WERI-Rb-1 (cell line): Measurements from ENCODE around the gene JSRP1.
A peak's percentile ranks its signal among the peaks of the same experiment; 100 is the strongest.

Experiments
- DNase-seq: peaks from one replicate; pipeline ENCODE4 v3.0.0-alpha.2; 2020
- H3K27ac ChIP-seq: fragments of 250-450 bp; sonication (Bioruptor Pico); 2 replicates; pipeline ENCODE4 v1.5.1; 2020; ENCODE audit warnings: mild to moderate bottlenecking, moderate library complexity
- H3K27me3 ChIP-seq: fragments of 250-450 bp; sonication (Bioruptor Pico); 2 replicates; pipeline ENCODE4 v1.5.1; 2021; ENCODE audit warnings: mild to moderate bottlenecking, low read depth, moderate library complexity; ENCODE audit not compliant: insufficient read depth, severe bottlenecking
- H3K36me3 ChIP-seq: fragments of 250-450 bp; sonication (Bioruptor Pico); 2 replicates; pipeline ENCODE4 v1.5.1; 2020; ENCODE audit warnings: mild to moderate bottlenecking, moderate library complexity
- H3K4me3 ChIP-seq: 2 replicates; pipeline ENCODE4 v1.5.1; 2011; ENCODE audit warnings: low read depth, mild to moderate bottlenecking, control low read depth, low read length
- H3K9me3 ChIP-seq: fragments of 250-450 bp; sonication (Bioruptor Pico); 2 replicates; pipeline ENCODE4 v1.5.1; 2021; ENCODE audit warnings: mild to moderate bottlenecking, moderate library complexity; ENCODE audit not compliant: severe bottlenecking
- TF ChIP-seq, protein P1 (sequence below): IDR thresholded peaks from 2 replicates; pipeline ENCODE4 v1.5.1; 2011; ENCODE audit warnings: low read depth, mild to moderate bottlenecking, control low read depth, inconsistent platforms, low read length

Gene JSRP1

GRCh38 chr19:2233601-2234280 lies 22.5 kb downstream of the JSRP1 start:
- H3K27ac ChIP-seq: no peak overlapping the region
- no peak overlapping the region for H3K4me3 ChIP-seq
- H3K36me3 ChIP-seq: peaks cover 74% of the 10 kb centered on the region
- H3K9me3 ChIP-seq: no peaks in the 10 kb centered on the region
- no peaks in the 10 kb centered on the region for H3K27me3 ChIP-seq
- TF ChIP-seq, protein P1, sequence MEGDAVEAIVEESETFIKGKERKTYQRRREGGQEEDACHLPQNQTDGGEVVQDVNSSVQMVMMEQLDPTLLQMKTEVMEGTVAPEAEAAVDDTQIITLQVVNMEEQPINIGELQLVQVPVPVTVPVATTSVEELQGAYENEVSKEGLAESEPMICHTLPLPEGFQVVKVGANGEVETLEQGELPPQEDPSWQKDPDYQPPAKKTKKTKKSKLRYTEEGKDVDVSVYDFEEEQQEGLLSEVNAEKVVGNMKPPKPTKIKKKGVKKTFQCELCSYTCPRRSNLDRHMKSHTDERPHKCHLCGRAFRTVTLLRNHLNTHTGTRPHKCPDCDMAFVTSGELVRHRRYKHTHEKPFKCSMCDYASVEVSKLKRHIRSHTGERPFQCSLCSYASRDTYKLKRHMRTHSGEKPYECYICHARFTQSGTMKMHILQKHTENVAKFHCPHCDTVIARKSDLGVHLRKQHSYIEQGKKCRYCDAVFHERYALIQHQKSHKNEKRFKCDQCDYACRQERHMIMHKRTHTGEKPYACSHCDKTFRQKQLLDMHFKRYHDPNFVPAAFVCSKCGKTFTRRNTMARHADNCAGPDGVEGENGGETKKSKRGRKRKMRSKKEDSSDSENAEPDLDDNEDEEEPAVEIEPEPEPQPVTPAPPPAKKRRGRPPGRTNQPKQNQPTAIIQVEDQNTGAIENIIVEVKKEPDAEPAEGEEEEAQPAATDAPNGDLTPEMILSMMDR: no peak
- DNase-seq: no peak

GRCh38 chr19:2232286-2233151 lies 23.7 kb downstream of the JSRP1 start:
- H3K4me3 ChIP-seq: no peak overlapping the region
- no peaks in the 10 kb centered on the region for H3K27me3 ChIP-seq
- peak overlapping the region; percentile 8; the same call in 1 of the 2 replicates for H3K27ac ChIP-seq
- TF ChIP-seq, protein P1: no peak
- no peaks in the 10 kb centered on the region for H3K9me3 ChIP-seq
- DNase-seq: no peak
- peaks cover 70% of the 10 kb centered on the region for H3K36me3 ChIP-seq

DNA sequence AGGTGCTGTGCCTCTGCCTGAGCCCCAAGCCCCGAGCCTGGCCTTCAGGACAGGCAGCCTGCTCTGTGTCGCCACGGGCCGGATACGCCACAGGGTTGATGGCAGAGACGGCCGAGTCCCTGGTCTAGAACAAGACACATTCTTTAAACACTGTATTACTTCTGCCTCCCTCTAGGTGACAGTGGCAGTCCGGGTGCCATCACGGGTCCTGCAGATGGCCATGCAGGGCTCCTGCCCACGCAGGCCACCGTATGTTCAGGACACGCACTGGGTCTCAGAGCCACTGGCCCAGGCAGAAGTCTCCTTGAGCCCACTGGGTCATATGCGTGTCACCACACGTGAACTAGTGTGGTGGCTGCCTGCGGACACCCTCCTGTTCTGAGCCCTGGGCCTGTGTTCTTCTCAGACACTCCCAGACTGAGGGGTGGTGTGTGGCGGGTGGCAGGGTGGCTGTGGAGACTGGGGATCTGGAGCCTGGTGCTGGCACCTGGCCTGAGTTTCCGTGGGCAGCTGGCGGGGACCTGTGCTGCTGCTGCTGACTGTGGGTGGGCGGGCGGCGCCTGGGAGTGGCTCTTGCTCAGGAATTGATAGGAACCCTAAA lies 24.5 kb downstream of the JSRP1 start:
- H3K9me3 ChIP-seq: no peaks in the 10 kb centered on the region
- H3K27me3 ChIP-seq: no peaks in the 10 kb centered on the region
- TF ChIP-seq, protein P1: peak; percentile 39; the same call in 1 of the 2 replicates
- H3K27ac ChIP-seq: peak overlapping the region; percentile 14; the same call in 1 of the 2 replicates
- peak; percentile 62 for DNase-seq
- H3K4me3 ChIP-seq: no peak overlapping the region
- H3K36me3 ChIP-seq: peaks cover 69% of the 10 kb centered on the region

- no peaks in the 10 kb centered on the region for H3K9me3 ChIP-seq
- no peaks in the 10 kb centered on the region for H3K27me3 ChIP-seq
- peaks cover 77% of the 10 kb centered on the region for H3K36me3 ChIP-seq
- no peak for DNase-seq
- no peak overlapping the region for H3K4me3 ChIP-seq
- TF ChIP-seq, protein P1: no peak
- no peak overlapping the region for H3K27ac ChIP-seq
These were observed 25.2 kb downstream of the JSRP1 start for GRCh38 chr19:2230807-2231533.

DNA sequence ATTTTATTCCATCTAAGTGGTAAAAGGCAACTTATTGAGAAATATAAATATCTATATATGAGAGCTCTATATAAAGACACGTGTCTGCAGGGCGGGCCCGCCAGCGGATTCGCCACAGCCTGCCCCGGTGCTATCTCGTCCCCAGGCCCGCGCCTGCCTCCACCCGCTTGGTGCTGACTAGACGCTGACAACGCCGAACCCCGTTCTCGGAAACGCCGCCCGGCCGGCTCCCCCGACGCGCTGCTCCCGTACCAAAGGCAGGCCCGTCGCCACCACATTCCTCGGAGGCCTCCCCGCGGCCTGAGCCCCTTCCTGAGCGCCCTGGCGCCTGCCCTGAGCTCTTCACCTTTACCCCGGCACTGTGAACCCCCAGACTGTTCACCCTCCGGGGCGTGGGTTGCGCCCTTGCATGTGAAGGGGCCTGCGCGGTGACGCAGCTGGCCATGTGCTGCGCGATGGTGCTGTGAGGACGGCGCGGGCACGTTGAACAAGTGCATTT lies 26.1 kb downstream of the JSRP1 start:
- H3K36me3 ChIP-seq: peaks cover 86% of the 10 kb centered on the region

More for the DNA sequence above, 26.1 kb downstream of the JSRP1 start:
- Histone ChIP-seq H3K4me3 (no peak overlapping the region), H3K9me3 (no peaks in the 10 kb centered on the region), H3K27me3 (no peaks in the 10 kb centered on the region), H3K27ac (no peak overlapping the region)
- DNase-seq: no peak
- TF ChIP-seq, protein P1: no peak
